ENCODE data around the gene RCSD1. TPM values are rescaled to one million over a fixed set of nuclear protein-coding genes. Genes with fewer than 3 reads are reported as not detected.

The RCSD1 gene
- total RNA-seq, 1 experiment from 2014 or later: not detected

DNA sequence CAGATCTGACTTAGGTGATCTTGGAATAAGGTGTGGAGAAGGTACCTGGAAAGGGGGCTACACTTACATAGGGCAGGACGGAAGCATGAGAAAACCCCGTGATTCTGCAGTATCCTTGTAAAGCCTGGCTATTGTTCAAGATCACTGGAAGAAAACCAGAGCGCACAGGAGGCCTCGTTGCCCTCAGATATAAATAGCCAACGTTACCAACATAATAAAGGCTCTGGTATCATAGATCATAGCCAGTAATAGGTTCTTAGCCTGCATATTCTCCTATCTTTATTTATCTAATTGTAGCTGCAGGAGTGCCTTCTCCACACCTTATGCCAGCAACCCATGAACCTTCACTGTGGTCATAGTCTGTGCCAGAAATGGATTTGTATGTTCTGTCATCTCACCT lies 55.8 kb downstream of the RCSD1 start:
- Histone ChIP-seq H3K36me3 (ENCODE audit: insufficient read depth, low read length, poor library complexity, severe bottlenecking) (no peaks in the 10 kb centered on the region), H3K4me1 (ENCODE audit: insufficient read depth, low read length, poor library complexity, severe bottlenecking) (no peaks in the 10 kb centered on the region), H3K27ac (ENCODE audit: low read depth, low read length, poor library complexity, severe bottlenecking) (no peak overlapping the region), H3K27me3 (replicated peaks; ENCODE audit: insufficient read depth, low read depth, low read length, poor library complexity) (no peaks in the 10 kb centered on the region), H3K9me3 (ENCODE audit: low read depth, low read length, poor library complexity, severe bottlenecking) (no peaks in the 10 kb centered on the region), H3K4me3 (ENCODE audit: low read depth, low read length, poor library complexity, severe bottlenecking) (no peak overlapping the region)
- DNase-seq (ENCODE audit: low spot score): no peak
- POLR2A ChIA-PET (ENCODE audit: low non-redundant PET): no interaction called here
- intact Hi-C loops (cut with micrococcal nuclease; ENCODE audit: unreplicated experiment): loop anchor here (10.0 kb wide), 1 partner anchor 621 kb away; no protein-coding TSS in a partner anchor
- no TSS peak for BruUV-seq (replicated peaks)
- TF ChIP-seq, protein P1, sequence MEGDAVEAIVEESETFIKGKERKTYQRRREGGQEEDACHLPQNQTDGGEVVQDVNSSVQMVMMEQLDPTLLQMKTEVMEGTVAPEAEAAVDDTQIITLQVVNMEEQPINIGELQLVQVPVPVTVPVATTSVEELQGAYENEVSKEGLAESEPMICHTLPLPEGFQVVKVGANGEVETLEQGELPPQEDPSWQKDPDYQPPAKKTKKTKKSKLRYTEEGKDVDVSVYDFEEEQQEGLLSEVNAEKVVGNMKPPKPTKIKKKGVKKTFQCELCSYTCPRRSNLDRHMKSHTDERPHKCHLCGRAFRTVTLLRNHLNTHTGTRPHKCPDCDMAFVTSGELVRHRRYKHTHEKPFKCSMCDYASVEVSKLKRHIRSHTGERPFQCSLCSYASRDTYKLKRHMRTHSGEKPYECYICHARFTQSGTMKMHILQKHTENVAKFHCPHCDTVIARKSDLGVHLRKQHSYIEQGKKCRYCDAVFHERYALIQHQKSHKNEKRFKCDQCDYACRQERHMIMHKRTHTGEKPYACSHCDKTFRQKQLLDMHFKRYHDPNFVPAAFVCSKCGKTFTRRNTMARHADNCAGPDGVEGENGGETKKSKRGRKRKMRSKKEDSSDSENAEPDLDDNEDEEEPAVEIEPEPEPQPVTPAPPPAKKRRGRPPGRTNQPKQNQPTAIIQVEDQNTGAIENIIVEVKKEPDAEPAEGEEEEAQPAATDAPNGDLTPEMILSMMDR (conservative IDR thresholded peaks at IDR 0.05; ENCODE audit: low read depth, low read length): no peak
- no peak for TF ChIP-seq EZH2 (IDR thresholded peaks at IDR 0.05; ENCODE audit: borderline replicate concordance, low read depth, low read length, poor library complexity, severe bottlenecking)
- CTCF ChIA-PET: interaction anchor here (2.4 kb wide), 1 partner anchor 85 kb away, joined by 14 read pairs; no protein-coding TSS in a partner anchor

DNA sequence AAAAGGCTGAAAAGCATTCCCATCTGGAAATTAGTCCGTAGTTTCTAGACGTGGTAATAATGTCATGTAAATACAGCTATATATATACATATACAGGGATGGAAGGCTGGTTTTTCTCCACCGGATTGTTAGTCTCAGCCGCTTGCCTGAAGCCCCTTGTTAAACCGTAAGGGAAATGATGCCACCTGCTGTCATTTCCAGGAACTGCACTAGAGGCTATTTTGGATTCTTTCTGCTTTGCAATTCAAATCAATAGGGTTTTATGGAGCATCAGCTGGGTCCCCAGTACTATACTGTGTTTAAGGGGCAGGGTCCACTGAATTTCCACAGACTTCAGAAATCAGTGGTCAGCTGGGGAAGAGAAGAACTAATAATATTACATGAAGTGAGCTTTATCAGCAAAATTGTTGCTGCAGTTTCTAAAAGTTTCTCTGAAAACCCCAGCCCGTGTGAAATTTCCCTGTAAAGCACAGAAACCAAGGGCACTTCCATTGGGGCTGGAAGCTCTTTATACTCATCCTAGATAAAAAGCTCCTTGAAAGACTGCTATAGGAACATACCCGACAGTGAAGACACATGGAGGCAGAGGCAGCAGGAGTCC lies 58.0 kb downstream of the RCSD1 start:
- intact Hi-C loops (cut with micrococcal nuclease; ENCODE audit: unreplicated experiment): loop anchor here (2.0 to 10.0 kb wide), 3 partner anchors 87 to 623 kb away; no protein-coding TSS in a partner anchor
- DNase-seq (ENCODE audit: low spot score): peak; percentile 85
- CTCF ChIA-PET: interaction anchor here (0.5 to 2.4 kb wide), 4 partner anchors 87 to 778 kb away, joined by 3 to 14 read pairs (median 4); partner anchors contain the start of gene CREG1
- H3K27me3 ChIP-seq (replicated peaks; ENCODE audit: insufficient read depth, low read depth, low read length, poor library complexity): no peaks in the 10 kb centered on the region
- no peaks in the 10 kb centered on the region for H3K4me1 ChIP-seq (ENCODE audit: insufficient read depth, low read length, poor library complexity, severe bottlenecking)
- no peaks in the 10 kb centered on the region for H3K36me3 ChIP-seq (ENCODE audit: insufficient read depth, low read length, poor library complexity, severe bottlenecking)
- POLR2A ChIA-PET (ENCODE audit: low non-redundant PET): no interaction called here
- no peak overlapping the region for H3K4me3 ChIP-seq (ENCODE audit: low read depth, low read length, poor library complexity, severe bottlenecking)
- no peaks in the 10 kb centered on the region for H3K9me3 ChIP-seq (ENCODE audit: low read depth, low read length, poor library complexity, severe bottlenecking)
- no peak overlapping the region for H3K27ac ChIP-seq (ENCODE audit: low read depth, low read length, poor library complexity, severe bottlenecking)
- BruUV-seq (replicated peaks): no TSS peak
- TF ChIP-seq, protein P1 (conservative IDR thresholded peaks at IDR 0.05; ENCODE audit: low read depth, low read length): peak; percentile 92
- TF ChIP-seq EZH2 (IDR thresholded peaks at IDR 0.05; ENCODE audit: borderline replicate concordance, low read depth, low read length, poor library complexity, severe bottlenecking): no peak

DNA sequence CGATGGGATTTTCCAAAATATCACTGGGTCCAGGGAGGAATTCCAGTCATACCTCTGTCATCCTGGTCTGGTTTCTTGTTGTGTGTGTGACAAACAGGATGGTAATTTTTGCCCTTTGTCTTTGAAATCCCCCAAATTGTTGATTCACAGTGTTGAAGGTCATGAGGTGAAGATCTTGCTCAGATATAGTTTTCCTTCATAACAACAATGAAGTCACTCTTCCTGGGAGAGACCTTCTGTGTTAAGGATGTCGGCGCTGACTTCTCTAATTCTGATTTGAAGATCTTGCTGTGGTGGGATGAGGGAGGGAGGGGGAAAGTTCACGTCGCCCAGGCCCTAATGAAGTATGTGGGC lies 59.5 kb downstream of the RCSD1 start:
- ChIA-PET CTCF (interaction anchor here (0.6 kb wide), 1 partner anchor 16 kb away, joined by 3 read pairs; no protein-coding TSS in a partner anchor), POLR2A (ENCODE audit: low non-redundant PET) (no interaction called here)
- TF ChIP-seq, protein P1 (conservative IDR thresholded peaks at IDR 0.05; ENCODE audit: low read depth, low read length): no peak
- no peak for DNase-seq (ENCODE audit: low spot score)
- intact Hi-C loops (cut with micrococcal nuclease; ENCODE audit: unreplicated experiment): loop anchor here (2.0 to 10.0 kb wide), 3 partner anchors 89 to 625 kb away; no protein-coding TSS in a partner anchor
- Histone ChIP-seq H3K9me3 (ENCODE audit: low read depth, low read length, poor library complexity, severe bottlenecking) (no peaks in the 10 kb centered on the region), H3K27me3 (replicated peaks; ENCODE audit: insufficient read depth, low read depth, low read length, poor library complexity) (no peaks in the 10 kb centered on the region), H3K36me3 (ENCODE audit: insufficient read depth, low read length, poor library complexity, severe bottlenecking) (no peaks in the 10 kb centered on the region), H3K4me3 (ENCODE audit: low read depth, low read length, poor library complexity, severe bottlenecking) (no peak overlapping the region), H3K4me1 (ENCODE audit: insufficient read depth, low read length, poor library complexity, severe bottlenecking) (no peaks in the 10 kb centered on the region), H3K27ac (ENCODE audit: low read depth, low read length, poor library complexity, severe bottlenecking) (no peak overlapping the region)
- no TSS peak for BruUV-seq (replicated peaks)

All from A673 (cell line).